ENCODE results near the gene HTT. TPM values are rescaled to one million over a fixed set of nuclear protein-coding genes. Genes with fewer than 3 reads are reported as not detected.

The HTT gene
- total and polyA plus RNA-seq, 2 of the 13 experiments (the other 11 are each of a cell fraction or from before 2014, with no cell fraction given), result 17.5 to 19.5 TPM

DNA sequence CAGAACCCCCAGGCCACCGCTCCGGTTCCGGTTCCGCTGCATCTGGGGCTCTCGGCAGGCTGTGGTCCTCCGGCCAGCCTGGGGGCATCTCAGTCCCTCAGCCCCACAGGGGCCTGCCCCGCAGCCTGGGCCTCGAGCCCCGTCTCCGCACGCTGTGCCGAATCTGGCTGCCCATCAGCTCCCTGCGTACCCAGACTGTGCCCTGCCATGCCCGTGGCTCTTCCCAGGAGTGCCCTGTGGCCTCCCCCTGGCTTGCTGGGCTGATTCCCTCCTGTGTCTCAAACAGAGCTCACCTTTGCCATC lies 173.6 kb downstream of the HTT start:
- FAIRE-seq (no peak), DNase-seq (ENCODE audit: low spot score) (no peak), ATAC-seq (no peak)
- Histone ChIP-seq H3K4me1 (ENCODE audit: insufficient read depth, low read length) (peaks cover 31% of the 10 kb centered on the region), H3K27me3 (ENCODE audit: control insufficient read depth in 1 of 2, insufficient read depth in 2 of 2, low read length in 2 of 2) (no peaks in the 10 kb centered on the region), H3K9ac (ENCODE audit: insufficient read depth, low read depth, low read length) (no peak overlapping the region), H3K9me3 (ENCODE audit: low read length) (no peaks in the 10 kb centered on the region), H2AFZ (ENCODE audit: low read length) (no peak overlapping the region), H3K27ac (ENCODE audit: extremely low read length, insufficient read depth, low read length) (no peak overlapping the region), H3K79me2 (ENCODE audit: insufficient read depth, low read length) (no peaks in the 10 kb centered on the region), H3K36me3 (replicated peaks in 1 of 2; ENCODE audit: control insufficient read depth in 1 of 2, insufficient read depth in 2 of 2, low read length in 2 of 2) (no peaks in the 10 kb centered on the region), H3K4me2 (ENCODE audit: low read depth, low read length) (no peak overlapping the region), H4K20me1 (ENCODE audit: insufficient read depth, low read length) (0 out of 2 replicates have a peak, but pooled peaks cover 3% of the 10 kb centered on the region), H3K4me3 (replicated peaks in 1 of 3; ENCODE audit: insufficient read depth in 1 of 3, low read depth in 2 of 3, low read length in 3 of 3) (no peak overlapping the region)
- BruUV-seq (replicated peaks), result no TSS peak
- CTCF ChIA-PET (ENCODE audit: low intra/inter-chr PET ratio, low total read pairs), result no interaction called here
- POLR2A ChIA-PET, result no interaction called here
- in situ Hi-C loops (cut with HindIII; ENCODE audit: extremely low pct_ligation_motif_present, low pct_unique_long_range_greater_than_20kb) (no loop called here), intact Hi-C loops (cut with micrococcal nuclease; ENCODE audit: unreplicated experiment) (no loop called here)
- no CpG with 5 or more reads among the region's 14 CpGs for WGBS (ENCODE audit: low lambda C conversion rate)
- no peak for TF ChIP-seq MXI1 (IDR thresholded peaks at IDR 0.05; ENCODE audit: borderline replicate concordance, low read depth, low read length)
- TF ChIP-seq, protein P1, sequence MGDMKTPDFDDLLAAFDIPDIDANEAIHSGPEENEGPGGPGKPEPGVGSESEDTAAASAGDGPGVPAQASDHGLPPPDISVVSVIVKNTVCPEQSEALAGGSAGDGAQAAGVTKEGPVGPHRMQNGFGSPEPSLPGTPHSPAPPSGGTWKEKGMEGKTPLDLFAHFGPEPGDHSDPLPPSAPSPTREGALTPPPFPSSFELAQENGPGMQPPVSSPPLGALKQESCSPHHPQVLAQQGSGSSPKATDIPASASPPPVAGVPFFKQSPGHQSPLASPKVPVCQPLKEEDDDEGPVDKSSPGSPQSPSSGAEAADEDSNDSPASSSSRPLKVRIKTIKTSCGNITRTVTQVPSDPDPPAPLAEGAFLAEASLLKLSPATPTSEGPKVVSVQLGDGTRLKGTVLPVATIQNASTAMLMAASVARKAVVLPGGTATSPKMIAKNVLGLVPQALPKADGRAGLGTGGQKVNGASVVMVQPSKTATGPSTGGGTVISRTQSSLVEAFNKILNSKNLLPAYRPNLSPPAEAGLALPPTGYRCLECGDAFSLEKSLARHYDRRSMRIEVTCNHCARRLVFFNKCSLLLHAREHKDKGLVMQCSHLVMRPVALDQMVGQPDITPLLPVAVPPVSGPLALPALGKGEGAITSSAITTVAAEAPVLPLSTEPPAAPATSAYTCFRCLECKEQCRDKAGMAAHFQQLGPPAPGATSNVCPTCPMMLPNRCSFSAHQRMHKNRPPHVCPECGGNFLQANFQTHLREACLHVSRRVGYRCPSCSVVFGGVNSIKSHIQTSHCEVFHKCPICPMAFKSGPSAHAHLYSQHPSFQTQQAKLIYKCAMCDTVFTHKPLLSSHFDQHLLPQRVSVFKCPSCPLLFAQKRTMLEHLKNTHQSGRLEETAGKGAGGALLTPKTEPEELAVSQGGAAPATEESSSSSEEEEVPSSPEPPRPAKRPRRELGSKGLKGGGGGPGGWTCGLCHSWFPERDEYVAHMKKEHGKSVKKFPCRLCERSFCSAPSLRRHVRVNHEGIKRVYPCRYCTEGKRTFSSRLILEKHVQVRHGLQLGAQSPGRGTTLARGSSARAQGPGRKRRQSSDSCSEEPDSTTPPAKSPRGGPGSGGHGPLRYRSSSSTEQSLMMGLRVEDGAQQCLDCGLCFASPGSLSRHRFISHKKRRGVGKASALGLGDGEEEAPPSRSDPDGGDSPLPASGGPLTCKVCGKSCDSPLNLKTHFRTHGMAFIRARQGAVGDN (CRISPR knock-in tag; IDR thresholded peaks at IDR 0.05), result no peak
- TF ChIP-seq PRMT3 (CRISPR knock-in tag; IDR thresholded peaks at IDR 0.05; ENCODE audit: borderline replicate concordance, low read depth), result no peak
- TF ChIP-seq BRCA1 (CRISPR knock-in tag; IDR thresholded peaks at IDR 0.05), result no peak
- TF ChIP-seq, protein P2, sequence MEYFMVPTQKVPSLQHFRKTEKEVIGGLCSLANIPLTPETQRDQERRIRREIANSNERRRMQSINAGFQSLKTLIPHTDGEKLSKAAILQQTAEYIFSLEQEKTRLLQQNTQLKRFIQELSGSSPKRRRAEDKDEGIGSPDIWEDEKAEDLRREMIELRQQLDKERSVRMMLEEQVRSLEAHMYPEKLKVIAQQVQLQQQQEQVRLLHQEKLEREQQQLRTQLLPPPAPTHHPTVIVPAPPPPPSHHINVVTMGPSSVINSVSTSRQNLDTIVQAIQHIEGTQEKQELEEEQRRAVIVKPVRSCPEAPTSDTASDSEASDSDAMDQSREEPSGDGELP (IDR thresholded peaks at IDR 0.05; ENCODE audit: borderline replicate concordance, low read depth), result no peak
- TF ChIP-seq ZFY (CRISPR knock-in tag; IDR thresholded peaks at IDR 0.05), result no peak
- TF ChIP-seq, protein P3, sequence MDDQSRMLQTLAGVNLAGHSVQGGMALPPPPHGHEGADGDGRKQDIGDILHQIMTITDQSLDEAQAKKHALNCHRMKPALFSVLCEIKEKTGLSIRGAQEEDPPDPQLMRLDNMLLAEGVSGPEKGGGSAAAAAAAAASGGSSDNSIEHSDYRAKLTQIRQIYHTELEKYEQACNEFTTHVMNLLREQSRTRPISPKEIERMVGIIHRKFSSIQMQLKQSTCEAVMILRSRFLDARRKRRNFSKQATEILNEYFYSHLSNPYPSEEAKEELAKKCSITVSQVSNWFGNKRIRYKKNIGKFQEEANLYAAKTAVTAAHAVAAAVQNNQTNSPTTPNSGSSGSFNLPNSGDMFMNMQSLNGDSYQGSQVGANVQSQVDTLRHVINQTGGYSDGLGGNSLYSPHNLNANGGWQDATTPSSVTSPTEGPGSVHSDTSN (CRISPR knock-in tag; IDR thresholded peaks at IDR 0.05; ENCODE audit: borderline replicate concordance), result no peak
- no peak for TF ChIP-seq ZFP41 (CRISPR knock-in tag; IDR thresholded peaks at IDR 0.05; ENCODE audit: borderline replicate concordance)
- TF ChIP-seq, protein P4, sequence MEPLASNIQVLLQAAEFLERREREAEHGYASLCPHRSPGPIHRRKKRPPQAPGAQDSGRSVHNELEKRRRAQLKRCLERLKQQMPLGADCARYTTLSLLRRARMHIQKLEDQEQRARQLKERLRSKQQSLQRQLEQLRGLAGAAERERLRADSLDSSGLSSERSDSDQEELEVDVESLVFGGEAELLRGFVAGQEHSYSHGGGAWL (CRISPR knock-in tag; IDR thresholded peaks at IDR 0.05), result no peak
- no peak for TF ChIP-seq AHR (CRISPR knock-in tag; IDR thresholded peaks at IDR 0.05)
- TF ChIP-seq, protein P5, sequence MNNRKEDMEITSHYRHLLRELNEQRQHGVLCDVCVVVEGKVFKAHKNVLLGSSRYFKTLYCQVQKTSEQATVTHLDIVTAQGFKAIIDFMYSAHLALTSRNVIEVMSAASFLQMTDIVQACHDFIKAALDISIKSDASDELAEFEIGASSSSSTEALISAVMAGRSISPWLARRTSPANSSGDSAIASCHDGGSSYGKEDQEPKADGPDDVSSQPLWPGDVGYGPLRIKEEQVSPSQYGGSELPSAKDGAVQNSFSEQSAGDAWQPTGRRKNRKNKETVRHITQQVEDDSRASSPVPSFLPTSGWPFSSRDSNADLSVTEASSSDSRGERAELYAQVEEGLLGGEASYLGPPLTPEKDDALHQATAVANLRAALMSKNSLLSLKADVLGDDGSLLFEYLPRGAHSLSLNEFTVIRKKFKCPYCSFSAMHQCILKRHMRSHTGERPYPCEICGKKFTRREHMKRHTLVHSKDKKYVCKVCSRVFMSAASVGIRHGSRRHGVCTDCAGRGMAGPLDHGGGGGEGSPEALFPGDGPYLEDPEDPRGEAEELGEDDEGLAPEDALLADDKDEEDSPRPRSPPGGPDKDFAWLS (CRISPR knock-in tag; IDR thresholded peaks at IDR 0.05; ENCODE audit: borderline replicate concordance), result no peak
- TF ChIP-seq PITX1 (CRISPR knock-in tag; IDR thresholded peaks at IDR 0.05), result no peak
- TF ChIP-seq HDAC6 (IDR thresholded peaks at IDR 0.05; ENCODE audit: low read depth, low read length), result no peak

Data from HepG2 (cell line).